ENCODE results near the gene LMTK3.

DNA sequence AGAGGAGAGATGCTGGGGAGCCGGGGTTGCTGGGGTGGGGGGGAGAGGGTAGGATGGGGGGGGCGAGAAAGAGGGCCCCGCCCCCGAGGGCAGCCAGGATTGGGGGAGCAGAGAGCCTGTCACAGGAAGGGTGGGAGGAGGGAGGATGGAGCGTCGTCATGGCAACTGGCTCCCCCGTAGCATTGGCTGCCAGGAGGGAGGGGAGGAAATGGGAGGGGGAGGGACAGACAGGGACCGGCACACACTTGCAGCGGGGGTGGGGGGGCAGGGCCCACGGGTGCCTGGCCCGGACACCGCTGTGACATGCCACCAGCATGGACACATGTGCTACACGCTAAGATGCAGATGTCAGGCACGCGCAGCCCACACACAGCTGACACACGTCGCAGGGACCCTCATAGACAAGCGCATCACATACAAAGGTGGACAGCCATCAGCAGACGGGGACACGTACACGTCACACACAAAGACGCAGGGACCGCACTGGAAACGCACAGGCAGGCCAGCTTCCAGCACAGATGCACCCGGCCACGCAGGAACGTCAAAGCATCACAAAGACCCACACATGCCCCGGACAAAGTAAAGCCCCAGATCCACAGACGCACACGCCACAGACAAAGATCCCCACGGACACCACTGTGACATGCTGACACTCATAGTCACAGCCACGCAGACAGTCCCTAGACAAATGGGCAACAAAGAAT lies at the start of gene LMTK3:
- TF ChIP-seq MYC (IDR thresholded peaks at IDR 0.05; ENCODE audit: low read depth, low read length) (no peak), MYC (CRISPR knock-in tag; IDR thresholded peaks at IDR 0.05; ENCODE audit: borderline replicate concordance, low read depth) (no peak), NRF1 (conservative IDR thresholded peaks at IDR 0.05 in 1 of 2, IDR thresholded peaks at IDR 0.05 in 1 of 2) (no peak), TSC22D4 (tag; IDR thresholded peaks at IDR 0.05) (no peak), MYBL2 (IDR thresholded peaks at IDR 0.05; ENCODE audit: low read depth) (no peak), MYBL2 (CRISPR knock-in tag; IDR thresholded peaks at IDR 0.05; ENCODE audit: borderline replicate concordance) (0 out of 2 replicates have a peak, but pooled peaks have one; percentile 51), POLR2A (conservative IDR thresholded peaks at IDR 0.05) (no peak), ZNF143 (CRISPR knock-in tag; IDR thresholded peaks at IDR 0.05) (no peak), NFATC3 (IDR thresholded peaks at IDR 0.05) (no peak), ZNF561 (CRISPR knock-in tag; conservative IDR thresholded peaks at IDR 0.05) (no peak), PRPF4 (IDR thresholded peaks at IDR 0.05; ENCODE audit: insufficient read depth, low read depth, low read length, poor library complexity, severe bottlenecking) (no peak)
- TF ChIP-seq, protein P1, sequence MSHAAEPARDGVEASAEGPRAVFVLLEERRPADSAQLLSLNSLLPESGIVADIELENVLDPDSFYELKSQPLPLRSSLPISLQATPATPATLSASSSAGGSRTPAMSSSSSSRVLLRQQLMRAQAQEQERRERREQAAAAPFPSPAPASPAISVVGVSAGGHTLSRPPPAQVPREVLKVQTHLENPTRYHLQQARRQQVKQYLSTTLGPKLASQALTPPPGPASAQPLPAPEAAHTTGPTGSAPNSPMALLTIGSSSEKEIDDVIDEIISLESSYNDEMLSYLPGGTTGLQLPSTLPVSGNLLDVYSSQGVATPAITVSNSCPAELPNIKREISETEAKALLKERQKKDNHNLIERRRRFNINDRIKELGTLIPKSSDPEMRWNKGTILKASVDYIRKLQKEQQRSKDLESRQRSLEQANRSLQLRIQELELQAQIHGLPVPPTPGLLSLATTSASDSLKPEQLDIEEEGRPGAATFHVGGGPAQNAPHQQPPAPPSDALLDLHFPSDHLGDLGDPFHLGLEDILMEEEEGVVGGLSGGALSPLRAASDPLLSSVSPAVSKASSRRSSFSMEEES (CRISPR knock-in tag; IDR thresholded peaks at IDR 0.05), result no peak
- TF ChIP-seq, protein P2, sequence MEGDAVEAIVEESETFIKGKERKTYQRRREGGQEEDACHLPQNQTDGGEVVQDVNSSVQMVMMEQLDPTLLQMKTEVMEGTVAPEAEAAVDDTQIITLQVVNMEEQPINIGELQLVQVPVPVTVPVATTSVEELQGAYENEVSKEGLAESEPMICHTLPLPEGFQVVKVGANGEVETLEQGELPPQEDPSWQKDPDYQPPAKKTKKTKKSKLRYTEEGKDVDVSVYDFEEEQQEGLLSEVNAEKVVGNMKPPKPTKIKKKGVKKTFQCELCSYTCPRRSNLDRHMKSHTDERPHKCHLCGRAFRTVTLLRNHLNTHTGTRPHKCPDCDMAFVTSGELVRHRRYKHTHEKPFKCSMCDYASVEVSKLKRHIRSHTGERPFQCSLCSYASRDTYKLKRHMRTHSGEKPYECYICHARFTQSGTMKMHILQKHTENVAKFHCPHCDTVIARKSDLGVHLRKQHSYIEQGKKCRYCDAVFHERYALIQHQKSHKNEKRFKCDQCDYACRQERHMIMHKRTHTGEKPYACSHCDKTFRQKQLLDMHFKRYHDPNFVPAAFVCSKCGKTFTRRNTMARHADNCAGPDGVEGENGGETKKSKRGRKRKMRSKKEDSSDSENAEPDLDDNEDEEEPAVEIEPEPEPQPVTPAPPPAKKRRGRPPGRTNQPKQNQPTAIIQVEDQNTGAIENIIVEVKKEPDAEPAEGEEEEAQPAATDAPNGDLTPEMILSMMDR (IDR thresholded peaks at IDR 0.05 in 2 of 3, conservative IDR thresholded peaks at IDR 0.05 in 1 of 3; ENCODE audit: insufficient read depth in 2 of 3, low read depth in 1 of 3, low read length in 3 of 3), result no peak
- TF ChIP-seq, protein P3, sequence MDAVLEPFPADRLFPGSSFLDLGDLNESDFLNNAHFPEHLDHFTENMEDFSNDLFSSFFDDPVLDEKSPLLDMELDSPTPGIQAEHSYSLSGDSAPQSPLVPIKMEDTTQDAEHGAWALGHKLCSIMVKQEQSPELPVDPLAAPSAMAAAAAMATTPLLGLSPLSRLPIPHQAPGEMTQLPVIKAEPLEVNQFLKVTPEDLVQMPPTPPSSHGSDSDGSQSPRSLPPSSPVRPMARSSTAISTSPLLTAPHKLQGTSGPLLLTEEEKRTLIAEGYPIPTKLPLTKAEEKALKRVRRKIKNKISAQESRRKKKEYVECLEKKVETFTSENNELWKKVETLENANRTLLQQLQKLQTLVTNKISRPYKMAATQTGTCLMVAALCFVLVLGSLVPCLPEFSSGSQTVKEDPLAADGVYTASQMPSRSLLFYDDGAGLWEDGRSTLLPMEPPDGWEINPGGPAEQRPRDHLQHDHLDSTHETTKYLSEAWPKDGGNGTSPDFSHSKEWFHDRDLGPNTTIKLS (IDR thresholded peaks at IDR 0.05; ENCODE audit: borderline replicate concordance, low read depth), result no peak
- TF ChIP-seq, protein P4, sequence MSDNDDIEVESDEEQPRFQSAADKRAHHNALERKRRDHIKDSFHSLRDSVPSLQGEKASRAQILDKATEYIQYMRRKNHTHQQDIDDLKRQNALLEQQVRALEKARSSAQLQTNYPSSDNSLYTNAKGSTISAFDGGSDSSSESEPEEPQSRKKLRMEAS (CRISPR knock-in tag; IDR thresholded peaks at IDR 0.05), result no peak
